GM18517 (cell line): Measurements from ENCODE around the gene GADD45GIP1.
"Not testable (repeated sequence)": the region's sequence is repeated elsewhere in the genome, so short reads cannot be mapped to it uniquely, and the experiment has no call there.

Experiments
- ATAC-seq: cut with Tn5 transposase; IDR thresholded peaks from one replicate; pipeline ENCODE4 v1.9.1; 2021; ENCODE audit warnings: mild to moderate bottlenecking, moderate library complexity; ENCODE audit not compliant: unreplicated experiment

Gene GADD45GIP1

GRCh38 chr19:12965017-12965811 lies 8.2 kb upstream of the GADD45GIP1 start:
- no peak for ATAC-seq

- no peak for ATAC-seq
These were observed 2.5 kb upstream of the GADD45GIP1 start for GRCh38 chr19:12959481-12959880.

- ATAC-seq = not testable (repeated sequence)
These were observed 448 bp upstream of the GADD45GIP1 start for GRCh38 chr19:12957389-12957952.

GRCh38 chr19:12955996-12956395 lies 1.0 kb downstream of the GADD45GIP1 start:
- no peak for ATAC-seq

GRCh38 chr19:12955575-12955974 lies 1.4 kb downstream of the GADD45GIP1 start:
- not testable (repeated sequence) for ATAC-seq

- no peak for ATAC-seq
These were observed 2.4 kb downstream of the GADD45GIP1 start for GRCh38 chr19:12954612-12954962.

GRCh38 chr19:12953799-12954611 lies 3.0 kb downstream of the GADD45GIP1 start:
- no peak for ATAC-seq

- ATAC-seq = no peak
These were observed 3.8 kb downstream of the GADD45GIP1 start for GRCh38 chr19:12953138-12953798.

GRCh38 chr19:12952488-12953137 lies 4.4 kb downstream of the GADD45GIP1 start:
- ATAC-seq = no peak

- ATAC-seq = not testable (repeated sequence)
These were observed 5.0 kb downstream of the GADD45GIP1 start for GRCh38 chr19:12952050-12952449.

GRCh38 chr19:12949363-12950283 lies 7.4 kb downstream of the GADD45GIP1 start:
- ATAC-seq = no peak

- no peak for ATAC-seq
These were observed 8.2 kb downstream of the GADD45GIP1 start for GRCh38 chr19:12948612-12949362.

GRCh38 chr19:12947702-12948611 lies 9.1 kb downstream of the GADD45GIP1 start:
- no peak for ATAC-seq

- no peak for ATAC-seq
These were observed 10.1 kb downstream of the GADD45GIP1 start for GRCh38 chr19:12946731-12947496.

GRCh38 chr19:12946092-12946721 lies 10.8 kb downstream of the GADD45GIP1 start:
- ATAC-seq = peak; percentile 11

GRCh38 chr19:12945479-12946091 lies 11.4 kb downstream of the GADD45GIP1 start, which contains the start of gene RAD23A:
Gene RAD23A, plus strand, starts transcription at chr19:12945862. Its CDS starts 87 bp downstream, at chr19:12945949.
- peak; percentile 77 for ATAC-seq
